Parathyroid adenoma (tissue), 2 donors: Measurements from ENCODE around the gene ROCK1.
A peak's percentile ranks its signal among the peaks of the same experiment; 100 is the strongest.
"Not testable (repeated sequence)": the region's sequence is repeated elsewhere in the genome, so short reads cannot be mapped to it uniquely, and the experiment has no call there.

ENCODE experiments used
- H2AFZ ChIP-seq: fragments of 300-600 bp; sonication (generic); one replicate; pipeline ENCODE4 v1.7.0; 2017; ENCODE audit warnings: antibody characterized with exemption, mild to moderate bottlenecking
- H3K27ac ChIP-seq: fragments of 300-600 bp; sonication (generic); one replicate; pipeline ENCODE4 v1.7.0; 2017
- H3K27me3 ChIP-seq: fragments of 300-600 bp; sonication (generic); one replicate; pipeline ENCODE4 v1.7.0; 2017; ENCODE audit warnings: low read length; ENCODE audit not compliant: control insufficient read depth, insufficient read depth
- H3K36me3 ChIP-seq: fragments of 300-600 bp; sonication (generic); one replicate; pipeline ENCODE4 v1.7.0; 2017; ENCODE audit warnings: low read length; ENCODE audit not compliant: control insufficient read depth, insufficient read depth
- H3K4me1 ChIP-seq: fragments of 300-600 bp; sonication (generic); one replicate; pipeline ENCODE4 v1.7.0; 2017; ENCODE audit warnings: control low read depth
- H3K4me2 ChIP-seq: fragments of 300-600 bp; sonication (generic); one replicate; pipeline ENCODE4 v1.7.0; 2017; ENCODE audit warnings: low read length
- H3K4me3 ChIP-seq: fragments of 300-600 bp; sonication (generic); one replicate; pipeline ENCODE4 v1.7.0; 2017; ENCODE audit warnings: low read depth, low read length
- H3K79me2 ChIP-seq: fragments of 300-600 bp; sonication (generic); one replicate; pipeline ENCODE4 v1.7.0; 2017; ENCODE audit warnings: control low read depth
- H3K9ac ChIP-seq: fragments of 300-600 bp; sonication (generic); one replicate; pipeline ENCODE4 v1.7.0; 2017; ENCODE audit warnings: mild to moderate bottlenecking
- H3K9me3 ChIP-seq: fragments of 300-600 bp; sonication (generic); one replicate; pipeline ENCODE4 v1.7.0; 2017; ENCODE audit warnings: low read length; ENCODE audit not compliant: control insufficient read depth
- TF ChIP-seq, protein P1 (sequence below): fragments of 300-600 bp; sonication (generic); IDR thresholded peaks from one replicate; pipeline ENCODE4 v1.7.0; 2017; ENCODE audit warnings: antibody characterized with exemption, mild to moderate bottlenecking
- donor health status: primary hyperparathyroidism.

ROCK1 gene

DNA sequence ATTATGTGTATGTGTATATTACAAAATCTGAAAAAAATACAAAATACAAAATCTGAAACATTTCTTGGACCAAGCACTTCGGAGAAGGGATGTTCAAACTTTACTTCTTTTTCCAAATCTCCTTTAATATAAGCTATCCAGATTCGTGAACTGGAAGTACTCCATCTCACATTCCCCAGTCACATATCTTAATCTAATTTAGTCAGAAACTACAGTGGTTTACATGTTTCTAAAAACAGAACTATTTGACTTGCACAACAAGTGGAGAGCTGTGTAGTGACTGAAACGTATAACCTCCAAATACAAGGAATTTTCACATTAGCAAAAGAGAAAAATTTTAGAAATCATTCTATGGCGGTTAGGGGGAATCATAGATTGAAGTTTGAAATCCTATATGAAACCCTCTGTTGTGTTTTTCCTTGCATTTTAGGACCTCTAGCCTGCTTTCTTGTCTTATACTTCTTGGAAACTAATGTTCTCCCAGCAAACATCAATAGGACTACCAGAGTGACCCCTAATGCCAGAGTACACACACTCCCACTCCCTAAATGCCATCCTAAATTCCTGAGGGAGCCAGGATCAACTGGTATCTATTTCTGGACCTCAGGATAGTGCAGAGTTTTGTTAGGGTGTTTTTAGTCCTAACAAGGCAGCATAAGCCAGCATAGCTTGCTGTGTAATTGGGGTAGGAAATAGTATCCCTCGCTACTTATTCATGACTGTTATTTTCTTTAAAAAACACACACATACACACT, 30.2 kb upstream of the ROCK1 start:
- no peak overlapping the region for H3K4me3 ChIP-seq
- H3K79me2 ChIP-seq: no peaks in the 10 kb centered on the region
- H2AFZ ChIP-seq: no peak overlapping the region
- H3K36me3 ChIP-seq: no peaks in the 10 kb centered on the region
- no peak overlapping the region for H3K9ac ChIP-seq
- H3K27ac ChIP-seq: no peak overlapping the region
- no peaks in the 10 kb centered on the region for H3K4me1 ChIP-seq
- H3K9me3 ChIP-seq: no peaks in the 10 kb centered on the region
- TF ChIP-seq, protein P1, sequence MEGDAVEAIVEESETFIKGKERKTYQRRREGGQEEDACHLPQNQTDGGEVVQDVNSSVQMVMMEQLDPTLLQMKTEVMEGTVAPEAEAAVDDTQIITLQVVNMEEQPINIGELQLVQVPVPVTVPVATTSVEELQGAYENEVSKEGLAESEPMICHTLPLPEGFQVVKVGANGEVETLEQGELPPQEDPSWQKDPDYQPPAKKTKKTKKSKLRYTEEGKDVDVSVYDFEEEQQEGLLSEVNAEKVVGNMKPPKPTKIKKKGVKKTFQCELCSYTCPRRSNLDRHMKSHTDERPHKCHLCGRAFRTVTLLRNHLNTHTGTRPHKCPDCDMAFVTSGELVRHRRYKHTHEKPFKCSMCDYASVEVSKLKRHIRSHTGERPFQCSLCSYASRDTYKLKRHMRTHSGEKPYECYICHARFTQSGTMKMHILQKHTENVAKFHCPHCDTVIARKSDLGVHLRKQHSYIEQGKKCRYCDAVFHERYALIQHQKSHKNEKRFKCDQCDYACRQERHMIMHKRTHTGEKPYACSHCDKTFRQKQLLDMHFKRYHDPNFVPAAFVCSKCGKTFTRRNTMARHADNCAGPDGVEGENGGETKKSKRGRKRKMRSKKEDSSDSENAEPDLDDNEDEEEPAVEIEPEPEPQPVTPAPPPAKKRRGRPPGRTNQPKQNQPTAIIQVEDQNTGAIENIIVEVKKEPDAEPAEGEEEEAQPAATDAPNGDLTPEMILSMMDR: no peak
- H3K27me3 ChIP-seq: no peaks in the 10 kb centered on the region
- no peak overlapping the region for H3K4me2 ChIP-seq

DNA sequence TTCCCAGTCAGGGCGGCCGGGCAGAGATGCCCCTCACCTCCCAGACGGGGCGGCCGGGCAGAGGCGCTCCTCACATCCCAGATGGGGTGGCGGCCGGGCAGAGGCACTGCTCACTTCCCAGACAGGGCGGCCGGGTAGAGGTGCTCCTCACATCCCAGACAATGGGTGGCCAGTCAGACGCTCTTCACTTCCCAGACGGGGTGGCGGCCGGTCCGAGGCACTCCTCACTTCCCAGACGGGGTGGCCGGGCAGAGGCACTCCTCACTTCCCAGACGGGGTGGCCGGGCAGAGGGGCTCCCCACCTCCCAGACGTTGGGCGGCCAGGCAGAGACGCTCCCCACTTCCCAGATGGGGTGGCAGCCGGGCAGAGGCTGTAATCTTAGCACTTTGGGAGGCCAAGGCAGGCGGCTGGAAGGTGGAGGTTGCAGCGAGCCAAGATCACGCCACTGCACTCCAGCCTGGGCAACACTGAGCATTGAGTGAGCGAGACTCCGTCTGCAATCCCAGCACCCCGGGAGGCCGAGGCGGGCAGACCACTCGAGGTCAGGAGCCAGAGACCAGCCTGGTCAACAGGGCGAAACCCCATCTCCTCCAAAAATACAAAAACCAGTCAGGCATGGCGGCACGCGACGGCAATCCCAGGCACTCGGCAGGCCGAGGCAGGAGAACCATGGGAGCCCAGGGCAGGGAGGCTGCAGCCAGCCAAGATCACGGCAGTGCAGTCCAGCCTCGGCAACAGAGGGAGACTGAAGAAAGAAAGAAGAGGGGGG, 26.3 kb upstream of the ROCK1 start:
- not testable (repeated sequence) for H3K9ac ChIP-seq, H3K27ac ChIP-seq, H3K4me1 ChIP-seq, H3K4me3 ChIP-seq, H3K79me2 ChIP-seq, H3K9me3 ChIP-seq, H3K27me3 ChIP-seq, H3K4me2 ChIP-seq, H3K36me3 ChIP-seq, H2AFZ ChIP-seq

DNA sequence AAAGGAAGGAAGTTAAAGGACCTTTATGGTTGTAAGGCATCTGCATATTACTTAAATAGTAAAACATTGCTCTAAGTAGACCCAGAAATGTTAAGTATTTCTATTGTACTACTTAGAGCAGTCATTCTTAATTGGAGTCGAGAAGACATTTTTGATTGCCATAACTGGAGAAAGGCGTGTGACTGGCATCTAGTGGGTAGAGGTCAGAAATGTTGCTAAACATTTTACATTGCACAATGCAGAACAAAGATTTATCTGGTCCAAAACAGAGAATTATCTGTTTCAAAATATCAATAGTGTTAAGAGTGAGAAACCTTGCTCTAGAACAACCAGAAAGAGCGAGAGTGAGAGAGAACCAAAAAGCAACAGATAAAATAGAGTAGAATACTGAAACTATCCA, 23.3 kb upstream of the ROCK1 start:
- H3K9ac ChIP-seq: no peak overlapping the region
- no peak overlapping the region for H2AFZ ChIP-seq
- H3K4me1 ChIP-seq: no peaks in the 10 kb centered on the region
- H3K4me3 ChIP-seq: no peak overlapping the region
- H3K79me2 ChIP-seq: no peaks in the 10 kb centered on the region
- H3K27me3 ChIP-seq: no peaks in the 10 kb centered on the region
- H3K4me2 ChIP-seq: no peak overlapping the region
- no peaks in the 10 kb centered on the region for H3K9me3 ChIP-seq
- no peak overlapping the region for H3K27ac ChIP-seq
- TF ChIP-seq, protein P1: peak; percentile 35
- no peaks in the 10 kb centered on the region for H3K36me3 ChIP-seq

DNA sequence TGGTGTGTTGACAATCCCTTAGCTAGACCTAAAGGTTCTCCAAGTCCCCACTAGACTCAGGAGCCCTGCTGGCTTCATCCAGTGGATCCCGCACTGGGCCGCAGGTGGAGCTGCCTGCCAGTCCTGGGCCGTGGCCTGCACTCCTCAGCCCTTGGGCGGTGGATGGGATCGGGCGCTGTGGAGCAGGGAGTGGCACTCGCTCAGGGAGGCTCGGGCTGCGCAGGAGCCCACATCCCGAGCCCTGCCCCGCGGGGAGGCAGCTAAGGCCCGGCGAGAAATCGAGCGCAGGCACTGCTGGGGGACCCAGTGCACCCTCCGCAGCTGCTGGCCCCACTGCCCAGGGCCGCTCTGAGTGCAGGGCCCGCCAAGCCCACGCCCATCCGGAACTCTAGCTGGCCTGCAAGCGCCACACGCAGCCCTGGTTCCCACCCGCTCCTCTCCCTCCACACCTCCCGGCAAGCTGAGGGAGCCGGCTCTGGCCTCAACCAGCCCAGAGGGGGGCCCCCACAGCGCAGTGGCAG, 20.8 kb upstream of the ROCK1 start:
- H3K4me2 ChIP-seq: no peak overlapping the region
- H3K27me3 ChIP-seq: no peaks in the 10 kb centered on the region
- no peak overlapping the region for H3K4me3 ChIP-seq
- TF ChIP-seq, protein P1: no peak
- no peaks in the 10 kb centered on the region for H3K4me1 ChIP-seq
- no peak overlapping the region for H3K9ac ChIP-seq
- H3K79me2 ChIP-seq: no peaks in the 10 kb centered on the region
- no peak overlapping the region for H2AFZ ChIP-seq
- no peaks in the 10 kb centered on the region for H3K9me3 ChIP-seq
- H3K27ac ChIP-seq: no peak overlapping the region
- H3K36me3 ChIP-seq: no peaks in the 10 kb centered on the region

DNA sequence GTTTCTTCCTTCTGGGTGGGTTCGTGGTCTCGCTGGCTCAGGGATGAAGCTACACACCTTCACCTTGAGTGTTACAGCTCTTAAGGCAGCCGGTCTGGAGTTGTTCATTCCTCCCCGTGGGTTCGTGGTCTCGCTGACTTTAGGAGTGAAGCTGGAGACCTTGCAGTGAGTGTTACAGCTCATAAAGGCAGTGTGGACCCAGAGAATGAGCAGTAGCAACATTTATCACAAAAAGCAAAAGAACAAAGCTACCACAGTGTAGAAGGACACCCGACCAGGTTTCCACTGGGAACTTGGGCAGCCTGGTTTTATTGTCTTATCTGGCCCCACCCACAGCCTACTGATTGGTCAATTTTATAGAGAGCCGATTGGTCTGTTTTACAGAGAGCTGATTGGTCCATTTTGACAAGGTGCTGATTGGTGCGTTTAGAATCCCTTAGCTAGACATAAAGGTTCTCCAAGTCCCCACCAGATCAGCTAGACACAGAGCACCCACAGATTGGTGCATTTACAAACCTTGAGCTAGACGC, 20.1 kb upstream of the ROCK1 start:
- no peak overlapping the region for H3K27ac ChIP-seq
- H2AFZ ChIP-seq: no peak overlapping the region
- no peaks in the 10 kb centered on the region for H3K27me3 ChIP-seq
- no peaks in the 10 kb centered on the region for H3K79me2 ChIP-seq
- no peaks in the 10 kb centered on the region for H3K36me3 ChIP-seq
- H3K4me3 ChIP-seq: no peak overlapping the region
- H3K9ac ChIP-seq: no peak overlapping the region
- TF ChIP-seq, protein P1: no peak
- no peak overlapping the region for H3K4me2 ChIP-seq
- no peaks in the 10 kb centered on the region for H3K9me3 ChIP-seq
- H3K4me1 ChIP-seq: no peaks in the 10 kb centered on the region
